IMR-90 (cell line): ENCODE data around the gene FYB2. TPM values are rescaled to one million over a fixed set of nuclear protein-coding genes. Genes with fewer than 3 reads are reported as not detected.

ENCODE experiments used
- ATAC-seq: fragments of 200-7000 bp; cut with Tn5 transposase; 2 replicates; pipeline ENCODE4 v1.9.1; 2020; ENCODE audit warnings: low read depth, mild to moderate bottlenecking, moderate library complexity
- BruUV-seq: library from RNA; stranded (reverse); fragments of 400-500 nt; replicated peaks from 2 replicates; lab custom pipeline; 2021; lab: Mats Ljungman, UMichigan
- CTCF ChIA-PET: fragments of 300-600 bp; formaldehyde crosslinking; extraction: SDS; loops from one replicate; lab custom pipeline; 2021; ENCODE audit warnings: antibody characterized with exemption; lab: Yijun Ruan, JAX
- POLR2A ChIA-PET: fragments of 300-600 bp; sonication (Branson Sonifier 250); formaldehyde crosslinking; loops from one replicate; lab custom pipeline; 2022; ENCODE audit warnings: antibody characterized with exemption; ENCODE audit not compliant: unreplicated experiment; lab: Charles Lee
- DNase-seq: peaks from one replicate; pipeline ENCODE4 v3.0.0; 2013
- H2AFZ ChIP-seq: replicated peaks from 2 replicates; pipeline ENCODE3; 2013; ENCODE audit warnings: low read length, mild to moderate bottlenecking; ENCODE audit not compliant: poor library complexity
- H2AK5ac ChIP-seq: 2 replicates; pipeline ENCODE4 v1.6.1; 2013; ENCODE audit warnings: low read depth, low read length, inconsistent platforms
- H2AK9ac ChIP-seq: replicated peaks from 2 replicates; pipeline ENCODE3; 2013; ENCODE audit warnings: mild to moderate bottlenecking, low read depth, low read length, moderate library complexity; ENCODE audit not compliant: poor library complexity
- H2BK120ac ChIP-seq: 2 replicates; pipeline ENCODE4 v1.6.1; 2013; ENCODE audit warnings: low read depth, low read length, inconsistent platforms
- H2BK15ac ChIP-seq: 3 replicates; pipeline ENCODE4 v1.6.1; 2013; ENCODE audit warnings: low read depth, low read length, inconsistent platforms
- H2BK20ac ChIP-seq: 2 replicates; pipeline ENCODE4 v1.6.1; 2013; ENCODE audit warnings: low read depth, mild to moderate bottlenecking, inconsistent platforms, low read length, moderate library complexity
- H2BK5ac ChIP-seq: 2 replicates; pipeline ENCODE4 v1.6.1; 2013; ENCODE audit warnings: mild to moderate bottlenecking, low read depth, low read length, inconsistent platforms; ENCODE audit not compliant: poor library complexity, severe bottlenecking
- H3K14ac ChIP-seq: replicated peaks from 2 replicates; pipeline ENCODE4 v1.6.1; 2013; ENCODE audit warnings: low read depth, low read length, inconsistent platforms
- H3K18ac ChIP-seq: 2 replicates; pipeline ENCODE4 v1.6.1; 2013; ENCODE audit warnings: low read depth, low read length, control low read depth
- H3K23ac ChIP-seq: 2 replicates; pipeline ENCODE4 v1.6.1; 2013; ENCODE audit warnings: low read depth, low read length, inconsistent platforms
- H3K27ac ChIP-seq: 2 replicates; pipeline ENCODE4 v1.5.1; 2013; ENCODE audit warnings: mild to moderate bottlenecking, control low read depth, low read length; ENCODE audit not compliant: insufficient read depth
- H3K27me3 ChIP-seq: 2 replicates; pipeline ENCODE4 v1.6.1; 2013; ENCODE audit warnings: low read length; ENCODE audit not compliant: control insufficient read depth, insufficient read depth
- H3K36me3 ChIP-seq: 2 replicates; pipeline ENCODE4 v1.6.1; 2013; ENCODE audit warnings: low read length, mixed read lengths; ENCODE audit not compliant: control insufficient read depth, insufficient read depth
- H3K4ac ChIP-seq: 2 replicates; pipeline ENCODE4 v1.6.1; 2013; ENCODE audit warnings: low read depth, low read length, inconsistent platforms
- H3K4me1 ChIP-seq: 2 replicates; pipeline ENCODE4 v1.6.1; 2013; ENCODE audit warnings: low read length, mixed read lengths; ENCODE audit not compliant: control insufficient read depth, insufficient read depth
- H3K4me2 ChIP-seq: 2 replicates; pipeline ENCODE4 v1.6.1; 2013; ENCODE audit warnings: low read depth, mild to moderate bottlenecking, control low read depth, low read length, moderate library complexity
- H3K4me3 ChIP-seq: 2 replicates; pipeline ENCODE4 v1.5.1; 2013; ENCODE audit warnings: low read depth, mild to moderate bottlenecking, control low read depth, low read length, moderate library complexity; ENCODE audit not compliant: insufficient read depth
- H3K56ac ChIP-seq: 2 replicates; pipeline ENCODE4 v1.6.1; 2013; ENCODE audit warnings: low read length, inconsistent platforms; ENCODE audit not compliant: insufficient read depth; ENCODE audit errors: extremely low read depth
- H3K79me1 ChIP-seq, 2 experiments: 2 replicates each; pipeline ENCODE4 v1.6.1; 2013; ENCODE audit warnings: low read length in 2 of 2, inconsistent platforms in 1 of 2, low read depth in 1 of 2
- H3K9ac ChIP-seq: 2 replicates; pipeline ENCODE4 v1.6.1; 2013; ENCODE audit warnings: low read depth, low read length, control low read depth
- H3K9me1 ChIP-seq: 2 replicates; pipeline ENCODE4 v1.6.1; 2013; ENCODE audit warnings: low read length, inconsistent platforms; ENCODE audit not compliant: insufficient read depth
- H3K9me3 ChIP-seq: 2 replicates; pipeline ENCODE4 v1.6.1; 2013; ENCODE audit warnings: low read length; ENCODE audit not compliant: control insufficient read depth, insufficient read depth
- H4K20me1 ChIP-seq: 2 replicates; pipeline ENCODE4 v1.6.1; 2013; ENCODE audit warnings: low read length, inconsistent platforms; ENCODE audit not compliant: insufficient read depth
- H4K5ac ChIP-seq: 2 replicates; pipeline ENCODE4 v1.6.1; 2013; ENCODE audit warnings: mild to moderate bottlenecking, low read depth, low read length, control low read depth
- H4K8ac ChIP-seq, 2 experiments: 2 replicates each; pipeline ENCODE4 v1.6.1; 2013; ENCODE audit warnings: low read depth in 2 of 2, low read length in 2 of 2, control low read depth in 1 of 2, inconsistent platforms in 1 of 2
- H4K91ac ChIP-seq: 2 replicates; pipeline ENCODE4 v1.6.1; 2013; ENCODE audit warnings: low read depth, low read length, inconsistent platforms; ENCODE audit not compliant: insufficient read depth
- BHLHE40 ChIP-seq: fragments of 150-350 bp; IDR thresholded peaks from 2 replicates; pipeline ENCODE4 v1.6.1; 2016; ENCODE audit warnings: mild to moderate bottlenecking, low read depth, low read length
- CHD1 ChIP-seq: IDR thresholded peaks from 2 replicates; pipeline ENCODE4 v1.6.1; 2012; ENCODE audit warnings: low read depth, low read length, improper control_type of control experiment
- CTCF ChIP-seq: conservative IDR thresholded peaks from 2 replicates; pipeline ENCODE4 v1.5.1; 2012; ENCODE audit warnings: mild to moderate bottlenecking, low read depth, low read length, improper control_type of control experiment
- ELK1 ChIP-seq: fragments of 150-350 bp; IDR thresholded peaks from 2 replicates; pipeline ENCODE4 v1.6.1; 2016; ENCODE audit warnings: low read depth, mild to moderate bottlenecking, low read length, moderate library complexity, borderline replicate concordance
- FOS ChIP-seq: fragments of 150-350 bp; IDR thresholded peaks from 2 replicates; pipeline ENCODE4 v1.6.1; 2016; ENCODE audit warnings: low read depth, low read length
- MAFK ChIP-seq: IDR thresholded peaks from 2 replicates; pipeline ENCODE4 v1.6.1; 2012; ENCODE audit warnings: low read depth, low read length, improper control_type of control experiment
- MAZ ChIP-seq: IDR thresholded peaks from 2 replicates; pipeline ENCODE4 v1.6.1; 2012; ENCODE audit warnings: low read depth, mild to moderate bottlenecking, low read length, improper control_type of control experiment, moderate library complexity, borderline replicate concordance
- MXI1 ChIP-seq: IDR thresholded peaks from 2 replicates; pipeline ENCODE4 v1.6.1; 2012; ENCODE audit warnings: low read depth, mild to moderate bottlenecking, low read length, moderate library complexity, borderline replicate concordance
- NFE2L2 ChIP-seq: fragments of 150-350 bp; IDR thresholded peaks from 2 replicates; pipeline ENCODE4 v1.6.1; 2016; ENCODE audit warnings: low read depth, mild to moderate bottlenecking, low read length
- POLR2A ChIP-seq: IDR thresholded peaks from 2 replicates; pipeline ENCODE4 v1.6.1; 2012; ENCODE audit warnings: mild to moderate bottlenecking, low read depth, low read length
- RAD21 ChIP-seq: IDR thresholded peaks from 2 replicates; pipeline ENCODE4 v1.6.1; 2012; ENCODE audit warnings: low read length, improper control_type of control experiment
- RCOR1 ChIP-seq: IDR thresholded peaks from 2 replicates; pipeline ENCODE4 v1.6.1; 2012; ENCODE audit warnings: mild to moderate bottlenecking, low read length, improper control_type of control experiment; ENCODE audit not compliant: insufficient replicate concordance
- RFX5 ChIP-seq: IDR thresholded peaks from 2 replicates; pipeline ENCODE4 v1.8.0; 2012; ENCODE audit warnings: low read depth, mild to moderate bottlenecking, low read length, moderate library complexity
- SMC3 ChIP-seq: fragments of 150-350 bp; IDR thresholded peaks from 2 replicates; pipeline ENCODE4 v1.6.1; 2016; ENCODE audit warnings: low read depth, mild to moderate bottlenecking, antibody characterized with exemption, low read length, moderate library complexity
- WGBS, 2 experiments: methylation state at CpG; one replicate each; pipeline versions ENCODE4 v1.1.5 to v1.1.7; 2013; ENCODE audit warnings: missing lambda C conversion rate in 2 of 2; ENCODE audit not compliant: insufficient read length in 1 of 2; ENCODE audit errors: extremely low coverage in 2 of 2; 5-methylcytosine and 5-hydroxymethylcytosine counted together
- dilution Hi-C: fragments of 300-500 bp; cut with HindIII; formaldehyde crosslinking; loops from one replicate; pipeline ENCODE4 v1.14.3; 2018; ENCODE audit warnings: low sequenced_read_pairs; ENCODE audit not compliant: unreplicated experiment
- in situ Hi-C: fragments of 300-500 bp; cut with MboI; formaldehyde crosslinking; loops from 3 replicates; pipeline ENCODE4 v1.14.3; 2019; ENCODE audit warnings: low sequenced_read_pairs, inconsistent platforms, mixed read lengths
- intact Hi-C: fragments of 100-400 bp; cut with micrococcal nuclease; formaldehyde crosslinking; loops from 2 replicates; pipeline ENCODE4 v1.10.0; 2022
- polyA plus RNA-seq, 3 experiments: library from polyadenylated mRNA; depleted of rRNA; stranded (reverse); fragments of >200 nt; gene quantifications; 2 replicates each; pipeline ENCODE4 v1.2.3, GENCODE V29; 2012; ENCODE audit warnings: low replicate concordance in 1 of 3
- total RNA-seq: library from RNA; depleted of rRNA; stranded (reverse); fragments of >200 nt; gene quantifications from 2 replicates; pipeline ENCODE4 v1.2.3, GENCODE V29; 2012

FYB2 gene
- total and polyA plus RNA-seq, 2 of the 4 experiments (the other 2 are of a cell fraction): under 0.01 TPM; not detected in 1

GRCh38 chr1:56867491-56867890 lies 48.3 kb upstream of the FYB2 start:
- in situ Hi-C loops (no loop called here), intact Hi-C loops (no loop called here), dilution Hi-C loops (no loop called here)
- H3K79me1 ChIP-seq: no peaks in the 10 kb centered on the region
- H3K14ac ChIP-seq: no peak overlapping the region
- no peak overlapping the region for H3K4me3 ChIP-seq
- ChIA-PET CTCF (no interaction called here), POLR2A (no interaction called here)
- no peak for DNase-seq
- H2BK20ac ChIP-seq: peak overlapping the region; percentile 16; the same call in 1 of the 2 replicates
- BruUV-seq: no TSS peak
- 0 out of 2 replicates have a peak overlapping the region, but pooled peaks have one; percentile 5 for H3K4ac ChIP-seq
- peaks cover 2% of the 10 kb centered on the region; the same call in 1 of the 2 replicates for H3K9me3 ChIP-seq
- TF ChIP-seq RFX5 (no peak), CHD1 (no peak), RCOR1 (no peak), FOS (no peak), MXI1 (no peak), POLR2A (no peak), RAD21 (no peak), NFE2L2 (no peak), SMC3 (no peak), CTCF (no peak), MAZ (no peak), MAFK (no peak), ELK1 (no peak), BHLHE40 (no peak)
- no peaks in the 10 kb centered on the region; the same call in 1 of the 2 replicates for H3K9me1 ChIP-seq
- H2AFZ ChIP-seq: no peak overlapping the region
- no peak overlapping the region for H3K23ac ChIP-seq
- no peak overlapping the region for H2AK5ac ChIP-seq
- no peak overlapping the region for H3K56ac ChIP-seq
- no peaks in the 10 kb centered on the region for H4K20me1 ChIP-seq
- no peak overlapping the region for H3K4me2 ChIP-seq
- H3K9ac ChIP-seq: no peak overlapping the region
- H2AK9ac ChIP-seq: no peak overlapping the region
- no peak overlapping the region for H3K18ac ChIP-seq
- no peak overlapping the region for H4K8ac ChIP-seq
- H2BK15ac ChIP-seq: no peak overlapping the region
- peaks cover 4% of the 10 kb centered on the region; the same call in 1 of the 2 replicates for H3K4me1 ChIP-seq
- H3K27me3 ChIP-seq: no peaks in the 10 kb centered on the region
- ATAC-seq: no peak
- H3K27ac ChIP-seq: no peak overlapping the region
- H4K5ac ChIP-seq: no peak overlapping the region
- H3K36me3 ChIP-seq: no peaks in the 10 kb centered on the region
- H4K91ac ChIP-seq: no peak overlapping the region
- H2BK5ac ChIP-seq: no peak overlapping the region
- H2BK120ac ChIP-seq: peak overlapping the region; percentile 67; the same call in 1 of the 2 replicates
- WGBS, 2 experiments: 93% methylated on average over 2 of the region's 5 CpGs; no CpG with 5 or more reads in 1 of the 2 experiments
